Measurements from ENCODE around the gene MUC5B.
"Not testable (repeated sequence)": the region's sequence is repeated elsewhere in the genome, so short reads cannot be mapped to it uniquely, and the experiment has no call there.

The MUC5B gene

DNA sequence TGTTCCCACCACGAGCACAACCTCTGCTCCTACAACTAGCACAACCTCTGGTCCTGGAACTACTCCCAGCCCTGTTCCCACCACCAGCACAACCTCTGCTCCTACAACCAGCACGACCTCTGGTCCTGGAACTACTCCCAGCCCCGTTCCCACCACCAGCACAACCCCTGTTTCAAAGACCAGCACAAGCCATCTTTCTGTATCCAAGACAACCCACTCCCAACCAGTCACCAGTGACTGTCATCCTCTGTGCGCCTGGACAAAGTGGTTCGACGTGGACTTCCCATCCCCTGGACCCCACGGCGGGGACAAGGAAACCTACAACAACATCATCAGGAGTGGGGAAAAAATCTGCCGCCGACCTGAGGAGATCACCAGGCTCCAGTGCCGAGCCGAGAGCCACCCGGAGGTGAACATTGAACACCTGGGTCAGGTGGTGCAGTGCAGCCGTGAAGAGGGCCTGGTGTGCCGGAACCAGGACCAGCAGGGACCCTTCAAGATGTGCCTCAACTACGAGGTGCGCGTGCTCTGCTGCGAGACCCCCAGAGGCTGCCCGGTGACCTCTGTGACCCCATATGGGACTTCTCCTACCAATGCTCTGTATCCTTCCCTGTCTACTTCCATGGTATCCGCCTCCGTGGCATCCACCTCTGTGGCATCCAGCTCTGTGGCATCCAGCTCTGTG is 30.9 kb upstream of the MUC5B start:
- not testable (repeated sequence) for DNase-seq

GRCh38 chr11:1192741-1193325 is 30.0 kb upstream of the MUC5B start:
- DNase-seq: no peak

DNA sequence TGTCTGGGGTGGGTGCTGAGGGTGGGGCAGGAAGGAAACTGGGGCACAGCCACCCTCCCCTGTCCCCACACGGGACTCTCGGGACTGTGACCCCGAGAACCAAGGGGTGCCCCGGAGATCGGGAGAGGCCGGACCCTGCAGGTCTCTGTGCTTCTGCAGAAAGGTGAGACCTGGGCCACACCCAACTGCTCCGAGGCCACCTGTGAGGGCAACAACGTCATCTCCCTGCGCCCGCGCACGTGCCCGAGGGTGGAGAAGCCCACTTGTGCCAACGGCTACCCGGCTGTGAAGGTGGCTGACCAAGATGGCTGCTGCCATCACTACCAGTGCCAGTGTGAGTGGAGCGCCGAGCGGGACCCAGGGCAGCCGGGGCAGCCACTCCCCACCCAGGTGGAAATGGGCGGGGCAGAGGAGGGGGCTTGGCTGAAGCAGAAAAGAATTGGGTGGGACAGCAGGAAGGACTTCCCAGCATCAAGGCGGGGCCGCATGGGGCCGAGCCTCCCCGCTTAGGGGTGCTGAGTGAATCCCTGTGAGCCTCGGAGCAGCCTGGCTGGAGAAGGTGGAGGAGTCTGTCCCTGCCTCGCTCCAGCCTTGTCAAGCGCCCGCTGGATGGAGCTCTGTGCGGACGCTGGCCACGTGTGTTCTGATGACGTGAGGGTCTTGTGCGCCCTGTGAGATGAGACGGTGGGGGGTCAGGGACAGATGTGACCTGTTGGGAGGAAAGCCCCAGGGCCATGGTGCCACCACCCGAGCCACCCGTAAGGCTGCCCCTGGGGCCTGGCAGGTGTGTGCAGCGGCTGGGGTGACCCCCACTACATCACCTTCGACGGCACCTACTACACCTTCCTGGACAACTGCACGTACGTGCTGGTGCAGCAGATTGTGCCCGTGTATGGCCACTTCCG is 29.3 kb upstream of the MUC5B start:
- no peak for DNase-seq

GRCh38 chr11:1194231-1194976 is 28.5 kb upstream of the MUC5B start:
- no peak for DNase-seq

DNA sequence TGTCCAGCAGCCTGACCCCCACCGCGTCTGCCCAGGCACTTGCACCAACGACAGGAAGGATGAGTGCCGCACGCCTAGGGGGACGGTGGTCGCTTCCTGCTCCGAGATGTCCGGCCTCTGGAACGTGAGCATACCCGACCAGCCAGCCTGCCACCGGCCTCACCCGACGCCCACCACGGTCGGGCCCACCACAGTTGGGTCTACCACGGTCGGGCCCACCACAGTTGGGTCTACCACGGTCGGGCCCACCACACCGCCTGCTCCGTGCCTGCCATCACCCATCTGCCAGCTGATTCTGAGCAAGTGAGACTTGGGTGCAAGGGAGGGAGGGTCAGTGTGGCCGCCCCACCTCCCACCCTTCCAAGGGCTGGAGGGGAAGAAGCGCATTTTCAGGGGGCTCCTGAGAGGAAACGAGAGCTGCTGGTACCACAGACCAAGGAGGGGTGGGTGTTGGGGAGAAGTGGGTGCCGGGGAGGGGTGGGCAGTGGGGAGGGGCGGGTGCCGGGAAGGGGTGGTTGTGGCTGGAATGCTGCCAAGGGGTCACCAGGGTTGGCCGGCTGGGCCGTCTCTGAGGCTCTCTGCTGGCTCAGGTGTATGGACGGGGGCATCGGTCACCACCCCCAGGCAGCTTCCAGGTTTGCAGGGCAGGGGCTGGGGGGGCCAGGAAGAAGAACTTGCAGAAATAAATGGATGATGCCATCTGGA is 27.7 kb upstream of the MUC5B start:
- DNase-seq: no peak

- no peak for DNase-seq
Measured at GRCh38 chr11:1195682-1196515, 27.0 kb upstream of the MUC5B start.

DNA sequence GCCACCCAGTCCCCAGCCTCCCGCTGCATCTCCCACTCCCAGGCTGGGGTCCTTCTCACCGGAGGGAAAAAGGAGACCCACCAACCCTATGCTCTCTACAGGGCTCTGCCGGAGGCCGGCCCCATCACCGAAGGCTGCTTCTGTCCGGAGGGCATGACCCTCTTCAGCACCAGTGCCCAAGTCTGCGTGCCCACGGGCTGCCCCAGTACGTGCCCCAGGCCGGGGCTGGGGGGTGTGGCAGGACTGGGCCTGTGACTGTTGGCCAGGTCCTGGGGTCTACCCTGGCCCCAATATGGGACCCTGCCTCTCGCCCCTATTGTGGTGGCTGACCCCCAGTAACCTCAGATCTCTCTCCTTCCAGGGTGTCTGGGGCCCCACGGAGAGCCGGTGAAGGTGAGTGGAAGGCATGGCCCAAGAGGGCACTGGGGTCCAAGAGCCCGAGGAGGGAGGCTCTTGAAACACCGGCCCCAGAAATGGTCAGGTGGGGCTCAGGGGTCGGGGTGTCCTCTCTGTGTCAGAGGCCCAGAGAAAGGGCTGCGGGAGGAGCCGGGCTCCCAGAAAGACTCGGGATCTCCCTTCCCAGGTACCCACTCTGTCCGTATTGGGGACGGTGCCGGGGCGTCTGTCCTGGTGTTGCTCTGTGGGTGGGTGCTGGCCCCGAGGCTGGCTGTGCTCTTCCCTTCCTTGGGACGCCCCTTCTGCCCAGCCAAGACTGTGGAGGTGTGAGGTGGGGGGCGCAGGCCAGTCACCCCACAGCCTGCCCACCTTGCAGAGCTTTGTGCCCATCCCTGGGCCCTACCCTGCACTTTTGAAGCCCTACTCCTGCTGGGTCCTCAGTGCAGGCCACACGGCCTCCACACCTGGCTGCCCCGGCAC is 26.1 kb upstream of the MUC5B start:
- DNase-seq: no peak

DNA sequence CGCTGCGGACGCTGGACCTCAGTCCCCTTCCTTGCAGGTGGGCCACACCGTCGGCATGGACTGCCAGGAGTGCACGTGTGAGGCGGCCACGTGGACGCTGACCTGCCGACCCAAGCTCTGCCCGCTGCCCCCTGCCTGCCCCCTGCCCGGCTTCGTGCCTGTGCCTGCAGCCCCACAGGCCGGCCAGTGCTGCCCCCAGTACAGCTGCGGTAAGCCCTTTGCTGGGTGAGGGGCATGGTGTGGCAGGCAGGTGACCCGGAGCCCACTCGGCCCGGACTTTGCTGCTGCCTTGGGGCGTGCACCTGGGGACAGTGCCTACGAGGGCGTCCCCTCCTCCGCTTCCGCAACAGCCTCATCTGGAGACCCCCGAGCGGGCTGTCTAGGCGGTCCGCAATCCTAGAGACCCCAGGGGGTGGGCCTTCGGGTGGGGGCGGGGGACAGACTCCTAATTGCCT is 25.4 kb upstream of the MUC5B start:
- no peak for DNase-seq

DNA sequence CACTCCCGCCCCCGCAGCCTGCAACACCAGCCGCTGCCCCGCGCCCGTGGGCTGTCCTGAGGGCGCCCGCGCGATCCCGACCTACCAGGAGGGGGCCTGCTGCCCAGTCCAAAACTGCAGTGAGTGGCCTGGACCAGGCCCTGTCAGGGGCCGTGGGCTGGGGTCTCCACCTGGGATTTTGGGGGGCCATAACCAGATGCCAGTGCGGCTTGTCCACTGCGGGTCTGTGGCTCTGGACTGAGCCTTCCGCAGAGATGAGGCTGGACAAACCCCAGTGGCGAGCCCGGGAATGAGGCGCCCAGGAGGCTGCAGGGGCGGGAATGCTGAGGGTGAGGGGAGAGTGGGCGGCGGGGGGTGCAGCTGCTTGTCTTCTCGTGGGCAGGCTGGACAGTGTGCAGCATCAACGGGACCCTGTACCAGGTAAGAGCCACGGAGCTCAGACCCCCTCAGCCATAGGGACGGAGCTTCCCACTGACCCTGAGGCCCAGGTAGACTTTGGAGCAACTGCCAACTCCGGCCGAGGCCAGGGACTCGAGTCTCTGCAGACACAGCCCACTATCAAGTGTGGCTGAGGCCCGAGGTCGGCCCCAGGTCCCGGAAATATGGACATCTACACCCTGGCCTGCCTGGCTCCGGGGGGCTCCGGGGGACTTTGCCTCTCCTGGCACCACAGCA is 24.8 kb upstream of the MUC5B start:
- DNase-seq: no peak

- DNase-seq: no peak
Measured at GRCh38 chr11:1198561-1199240, 24.2 kb upstream of the MUC5B start.

DNA sequence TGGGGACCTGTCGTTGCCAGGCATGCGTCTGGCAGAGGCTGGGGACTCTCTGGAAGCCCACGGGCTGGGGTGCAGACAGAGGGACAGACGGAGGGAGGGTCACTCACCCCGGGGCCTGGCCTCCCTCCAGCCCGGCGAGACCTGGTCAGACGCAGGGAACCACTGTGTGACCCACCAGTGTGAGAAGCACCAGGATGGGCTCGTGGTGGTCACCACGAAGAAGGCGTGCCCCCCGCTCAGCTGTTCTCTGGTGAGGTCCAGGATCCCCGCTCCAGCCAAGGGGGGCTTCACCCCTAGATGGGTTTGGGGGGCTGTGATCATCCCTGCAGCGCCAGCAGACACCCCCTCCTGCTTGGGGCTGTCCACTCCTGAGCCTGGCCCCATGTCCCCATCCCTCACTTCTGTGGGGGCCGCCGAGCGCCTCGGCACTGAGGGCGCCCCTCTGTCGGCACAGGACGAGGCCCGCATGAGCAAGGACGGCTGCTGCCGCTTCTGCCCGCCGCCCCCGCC is 23.6 kb upstream of the MUC5B start:
- no peak for DNase-seq

DNA sequence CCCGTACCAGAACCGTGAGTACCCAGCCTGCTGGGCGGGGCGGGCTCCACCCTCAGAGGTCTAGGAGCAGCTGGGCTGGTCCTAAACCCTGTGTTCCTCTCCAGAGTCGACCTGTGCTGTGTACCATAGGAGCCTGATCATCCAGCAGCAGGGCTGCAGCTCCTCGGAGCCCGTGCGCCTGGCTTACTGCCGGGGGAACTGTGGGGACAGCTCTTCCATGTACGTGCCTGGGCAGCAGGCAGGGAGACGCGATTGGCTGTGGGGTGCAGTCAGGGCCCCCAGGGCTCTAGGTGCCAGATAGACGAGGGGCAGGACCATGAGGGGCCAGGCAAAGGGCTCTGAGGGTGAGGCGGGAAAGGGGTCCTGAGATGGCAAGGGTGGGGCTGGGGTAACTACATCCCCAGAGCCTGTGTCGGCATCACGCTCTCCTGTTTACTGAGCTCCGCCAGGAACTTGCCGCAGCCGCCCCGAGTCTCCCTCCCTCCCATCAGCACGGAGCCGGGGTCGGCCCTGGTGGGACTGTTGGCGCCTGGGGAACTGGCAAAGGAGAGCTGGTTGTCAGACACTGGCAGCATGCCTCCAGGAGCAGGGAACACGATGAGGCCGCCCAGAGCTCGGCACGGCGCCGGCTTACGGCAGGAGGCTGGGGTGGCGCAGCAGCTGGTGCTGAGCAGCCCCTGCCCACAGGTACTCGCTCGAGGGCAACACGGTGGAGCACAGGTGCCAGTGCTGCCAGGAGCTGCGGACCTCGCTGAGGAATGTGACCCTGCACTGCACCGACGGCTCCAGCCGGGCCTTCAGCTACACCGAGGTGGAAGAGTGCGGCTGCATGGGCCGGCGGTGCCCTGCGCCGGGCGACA is 22.9 kb upstream of the MUC5B start:
- DNase-seq: no peak

- no peak for DNase-seq
Measured at GRCh38 chr11:1200611-1201191, 22.2 kb upstream of the MUC5B start.

DNA sequence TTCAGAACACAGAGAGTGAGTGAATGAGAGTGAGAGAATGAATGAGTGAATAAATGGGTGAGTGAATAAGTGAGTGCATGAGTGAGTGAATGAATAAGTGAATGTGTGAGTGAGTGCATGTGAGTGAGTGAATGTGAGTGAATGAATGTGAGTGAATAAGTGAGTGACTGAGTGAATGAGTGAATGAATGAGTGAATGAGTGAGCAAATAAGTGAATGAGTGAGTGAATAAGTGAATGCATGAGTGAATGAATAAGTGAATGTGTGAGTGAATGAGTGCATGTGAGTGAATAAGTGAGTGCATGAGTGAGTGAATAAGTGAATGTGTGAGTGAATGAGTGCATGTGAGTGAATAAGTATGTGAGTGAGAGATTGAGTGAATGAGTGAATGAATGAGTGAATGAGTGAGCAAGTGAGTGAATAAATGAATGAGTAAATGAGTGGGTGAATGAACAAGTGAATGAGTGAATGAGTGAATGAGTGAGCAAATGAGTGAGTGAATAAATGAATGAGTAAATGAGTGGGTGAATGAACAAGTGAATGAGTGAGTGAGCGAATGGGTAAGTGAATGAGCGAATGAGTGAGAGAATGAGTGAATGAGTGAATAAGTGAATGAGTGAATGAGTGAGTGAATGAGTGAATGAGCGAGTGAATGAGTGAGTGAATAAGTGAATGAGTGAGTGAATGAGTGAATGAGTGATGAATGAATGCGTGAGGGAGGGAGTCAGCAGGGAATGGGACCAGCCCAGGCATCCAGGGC is 21.3 kb upstream of the MUC5B start:
- DNase-seq: no peak

- DNase-seq: no peak
Measured at GRCh38 chr11:1202154-1202775, 20.6 kb upstream of the MUC5B start.
